Mesendoderm (in vitro differentiated cells): Measurements from ENCODE around the gene CBFA2T2.
"Not testable (repeated sequence)": the region's sequence is repeated elsewhere in the genome, so short reads cannot be mapped to it uniquely, and the experiment has no call there.

ENCODE experiments used
- DNase-seq: peaks from one replicate; pipeline ENCODE4 v3.0.0; 2013
- H2AK5ac ChIP-seq: 2 replicates; pipeline ENCODE4 v1.6.1; 2013; ENCODE audit warnings: low read length, inconsistent platforms
- H2BK120ac ChIP-seq: 2 replicates; pipeline ENCODE4 v1.6.1; 2013; ENCODE audit warnings: low read depth, mild to moderate bottlenecking, low read length, moderate library complexity, mixed read lengths
- H2BK15ac ChIP-seq: replicated peaks from 2 replicates; pipeline ENCODE4 v1.6.1; 2013; ENCODE audit warnings: low read depth, mild to moderate bottlenecking, moderate library complexity
- H2BK5ac ChIP-seq: 2 replicates; pipeline ENCODE4 v1.6.1; 2013; ENCODE audit warnings: low read length, inconsistent platforms
- H3K18ac ChIP-seq: 2 replicates; pipeline ENCODE4 v1.6.1; 2013; ENCODE audit warnings: mild to moderate bottlenecking, low read length, mixed read lengths
- H3K23ac ChIP-seq: one replicate; pipeline ENCODE4 v1.6.1; 2013; ENCODE audit warnings: low read length
- H3K27ac ChIP-seq: 2 replicates; pipeline ENCODE4 v1.5.1; 2013; ENCODE audit warnings: low read depth, mild to moderate bottlenecking, inconsistent platforms, low read length, moderate library complexity
- H3K27me3 ChIP-seq: 2 replicates; pipeline ENCODE4 v1.6.1; 2013; ENCODE audit warnings: low read length, control low read depth, mild to moderate bottlenecking, inconsistent platforms; ENCODE audit not compliant: insufficient read depth, poor library complexity
- H3K36me3 ChIP-seq: 2 replicates; pipeline ENCODE4 v1.6.1; 2013; ENCODE audit warnings: low read length, inconsistent platforms; ENCODE audit not compliant: control insufficient read depth, insufficient read depth
- H3K4ac ChIP-seq: one replicate; pipeline ENCODE4 v1.6.1; 2013; ENCODE audit warnings: low read depth, mild to moderate bottlenecking, low read length, moderate library complexity
- H3K4me1 ChIP-seq: 2 replicates; pipeline ENCODE4 v1.6.1; 2013; ENCODE audit warnings: low read depth, low read length, inconsistent platforms; ENCODE audit not compliant: control insufficient read depth
- H3K4me2 ChIP-seq: 2 replicates; pipeline ENCODE4 v1.6.1; 2013; ENCODE audit warnings: low read length
- H3K4me3 ChIP-seq: 2 replicates; pipeline ENCODE4 v1.5.1; 2013; ENCODE audit warnings: mild to moderate bottlenecking, low read length
- H3K56ac ChIP-seq: one replicate; pipeline ENCODE4 v1.6.1; 2013; ENCODE audit warnings: low read length
- H3K79me1 ChIP-seq: 2 replicates; pipeline ENCODE4 v1.6.1; 2013; ENCODE audit warnings: low read length, inconsistent platforms
- H3K79me2 ChIP-seq: 2 replicates; pipeline ENCODE4 v1.6.1; 2013; ENCODE audit warnings: mild to moderate bottlenecking, low read length; ENCODE audit not compliant: control insufficient read depth, insufficient read depth
- H3K9ac ChIP-seq: 2 replicates; pipeline ENCODE4 v1.6.1; 2013; ENCODE audit warnings: low read length, inconsistent platforms
- H4K5ac ChIP-seq: one replicate; pipeline ENCODE4 v1.6.1; 2013; ENCODE audit warnings: low read length
- H4K8ac ChIP-seq: one replicate; pipeline ENCODE4 v1.6.1; 2013; ENCODE audit warnings: low read depth, mild to moderate bottlenecking, control low read depth, low read length, moderate library complexity
- WGBS: extraction: QIAGEN DNeasy Blood & Tissue Kit; methylation state at CpG from one replicate; pipeline ENCODE4 v1.1.7; 2013; ENCODE audit warnings: low lambda C conversion rate, missing lambda C conversion rate; ENCODE audit not compliant: insufficient coverage; ENCODE audit errors: extremely low coverage; 5-methylcytosine and 5-hydroxymethylcytosine counted together

CBFA2T2 gene

DNA sequence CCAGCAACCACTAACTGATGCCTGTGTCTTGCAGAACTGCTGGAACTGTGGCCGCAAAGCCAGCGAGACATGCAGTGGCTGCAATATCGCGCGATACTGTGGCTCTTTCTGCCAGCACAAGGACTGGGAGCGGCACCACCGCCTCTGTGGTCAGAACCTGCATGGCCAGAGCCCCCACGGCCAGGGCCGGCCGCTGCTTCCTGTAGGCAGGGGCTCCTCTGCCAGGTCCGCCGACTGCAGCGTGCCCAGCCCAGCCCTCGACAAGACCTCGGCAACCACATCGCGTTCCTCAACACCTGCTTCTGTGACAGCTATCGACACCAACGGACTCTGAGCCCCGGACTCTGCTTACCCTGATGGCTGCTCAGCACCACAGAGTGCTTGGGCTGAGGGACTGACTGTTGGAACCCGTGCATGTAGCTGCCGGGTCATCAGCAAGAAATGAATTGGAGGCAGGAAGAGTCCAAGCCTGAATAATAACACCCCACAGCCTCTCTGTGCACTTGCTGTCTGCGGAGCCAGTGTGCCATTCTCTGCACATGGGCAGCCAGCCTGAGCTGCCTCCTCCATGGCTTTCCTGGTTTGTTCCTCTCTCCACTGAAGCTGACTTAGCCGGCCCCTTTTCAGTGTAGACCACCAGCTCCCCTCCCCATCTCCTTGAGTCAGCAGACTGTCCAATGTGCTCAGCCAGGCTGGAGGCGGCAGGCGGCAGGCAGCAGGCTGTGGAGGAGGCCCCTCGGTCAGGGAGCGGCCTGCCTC is 154.6 kb downstream of the CBFA2T2 start:
- Histone ChIP-seq H3K56ac (no peak overlapping the region), H4K8ac (no peak overlapping the region), H2BK120ac (no peak overlapping the region), H3K18ac (no peak overlapping the region), H3K4ac (no peak overlapping the region), H3K79me2 (no peaks in the 10 kb centered on the region), H3K36me3 (peaks cover 2% of the 10 kb centered on the region), H3K4me3 (no peak overlapping the region), H3K23ac (no peak overlapping the region), H3K4me1 (no peaks in the 10 kb centered on the region), H3K4me2 (no peak overlapping the region), H3K27ac (no peak overlapping the region), H3K79me1 (no peaks in the 10 kb centered on the region), H2BK5ac (no peak overlapping the region), H4K5ac (no peak overlapping the region), H3K9ac (no peak overlapping the region), H2AK5ac (no peak overlapping the region), H2BK15ac (no peak overlapping the region), H3K27me3 (no peaks in the 10 kb centered on the region)
- no CpG with 5 or more reads among the region's 28 CpGs for WGBS
- DNase-seq, result no peak

DNA sequence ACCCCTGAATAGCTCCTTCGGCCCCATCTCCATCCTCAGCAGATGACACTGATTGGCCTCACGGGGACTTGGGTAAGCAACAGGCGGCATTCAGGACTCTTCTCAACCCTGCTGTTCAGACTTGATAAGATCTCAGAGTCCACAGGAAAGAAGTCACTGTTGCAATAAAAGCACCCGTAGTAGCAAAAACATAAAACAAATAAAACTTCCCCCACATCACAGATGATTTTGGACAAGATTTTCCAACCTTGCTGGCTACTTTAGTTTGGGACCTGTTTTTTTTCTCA is 155.1 kb downstream of the CBFA2T2 start:
- no peaks in the 10 kb centered on the region for H3K79me2 ChIP-seq
- no peak overlapping the region for H3K23ac ChIP-seq
- peaks cover 2% of the 10 kb centered on the region for H3K36me3 ChIP-seq
- H3K4me1 ChIP-seq, result no peaks in the 10 kb centered on the region
- no peak for DNase-seq
- no peak overlapping the region for H3K56ac ChIP-seq
- no peak overlapping the region for H3K4ac ChIP-seq
- H3K27ac ChIP-seq, result no peak overlapping the region
- no peak overlapping the region for H2BK5ac ChIP-seq
- no peak overlapping the region for H3K18ac ChIP-seq
- WGBS, result no CpG with 5 or more reads among the region's 4 CpGs
- H3K4me3 ChIP-seq, result no peak overlapping the region
- H3K9ac ChIP-seq, result no peak overlapping the region
- H2BK15ac ChIP-seq, result no peak overlapping the region
- no peak overlapping the region for H2BK120ac ChIP-seq
- no peaks in the 10 kb centered on the region for H3K27me3 ChIP-seq
- no peak overlapping the region for H2AK5ac ChIP-seq
- H4K8ac ChIP-seq, result no peak overlapping the region
- no peak overlapping the region for H3K4me2 ChIP-seq
- no peaks in the 10 kb centered on the region for H3K79me1 ChIP-seq
- H4K5ac ChIP-seq, result no peak overlapping the region

DNA sequence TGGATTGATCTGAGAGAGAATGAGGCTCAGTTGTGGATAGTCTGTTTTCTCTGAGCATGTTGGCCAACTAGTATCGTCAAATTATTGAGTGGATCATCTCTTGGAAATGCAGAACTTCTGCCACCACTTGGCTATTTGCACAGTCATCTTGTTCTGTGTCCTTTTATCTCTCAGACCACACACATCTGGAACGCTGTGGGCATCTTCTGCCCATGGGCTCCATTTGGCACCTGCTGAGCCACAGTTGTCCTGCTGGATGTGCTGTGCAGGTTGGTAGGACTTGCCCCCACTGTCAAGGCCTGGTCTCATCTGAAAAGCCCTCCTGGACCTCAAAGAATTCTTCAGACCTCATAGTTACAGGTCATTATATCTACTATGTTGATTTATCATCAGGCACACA is 155.5 kb downstream of the CBFA2T2 start:
- no peak overlapping the region for H2BK15ac ChIP-seq
- H3K79me2 ChIP-seq, result no peaks in the 10 kb centered on the region
- no peak overlapping the region for H3K9ac ChIP-seq
- no peak overlapping the region for H2AK5ac ChIP-seq
- no peaks in the 10 kb centered on the region for H3K79me1 ChIP-seq
- H2BK5ac ChIP-seq, result no peak overlapping the region
- DNase-seq, result no peak
- no peak overlapping the region for H3K56ac ChIP-seq
- H3K18ac ChIP-seq, result no peak overlapping the region
- H3K27me3 ChIP-seq, result no peaks in the 10 kb centered on the region
- H2BK120ac ChIP-seq, result no peak overlapping the region
- H3K4me2 ChIP-seq, result no peak overlapping the region
- no peak overlapping the region for H3K27ac ChIP-seq
- no peak overlapping the region for H3K23ac ChIP-seq
- no peaks in the 10 kb centered on the region for H3K4me1 ChIP-seq
- peaks cover 2% of the 10 kb centered on the region for H3K36me3 ChIP-seq
- no peak overlapping the region for H3K4ac ChIP-seq
- H4K5ac ChIP-seq, result no peak overlapping the region
- no peak overlapping the region for H3K4me3 ChIP-seq
- WGBS, result no CpG with 5 or more reads among the region's 2 CpGs
- no peak overlapping the region for H4K8ac ChIP-seq

DNA sequence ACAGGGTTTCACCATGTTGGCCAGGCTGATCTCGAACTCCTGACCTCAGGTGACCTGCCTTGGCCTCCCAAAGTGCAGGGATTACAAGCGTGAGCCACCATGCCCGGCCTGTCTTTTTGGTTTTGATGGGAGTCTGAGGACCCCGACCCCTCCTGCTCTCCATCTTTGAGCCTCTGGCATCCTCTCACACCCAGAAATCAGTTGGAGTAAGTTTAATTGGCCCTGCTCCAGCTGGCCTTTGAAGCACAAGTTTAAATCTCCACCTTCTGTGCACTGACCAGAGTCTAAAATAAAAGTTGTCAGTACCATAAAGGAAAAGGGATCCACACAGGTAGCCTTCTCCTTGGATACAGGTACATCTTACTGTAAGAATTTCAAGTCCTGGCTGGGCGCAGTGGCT is 156.3 kb downstream of the CBFA2T2 start:
- Histone ChIP-seq H3K27me3 (no peaks in the 10 kb centered on the region), H3K56ac (no peak overlapping the region), H3K4me1 (no peaks in the 10 kb centered on the region), H4K8ac (no peak overlapping the region), H2BK120ac (no peak overlapping the region), H3K27ac (no peak overlapping the region), H3K9ac (no peak overlapping the region), H3K4ac (no peak overlapping the region), H2BK15ac (no peak overlapping the region), H2BK5ac (no peak overlapping the region), H3K4me3 (no peak overlapping the region), H3K4me2 (no peak overlapping the region), H3K79me2 (no peaks in the 10 kb centered on the region), H3K18ac (no peak overlapping the region), H3K36me3 (peaks cover 2% of the 10 kb centered on the region), H3K23ac (no peak overlapping the region), H4K5ac (no peak overlapping the region), H3K79me1 (no peaks in the 10 kb centered on the region), H2AK5ac (no peak overlapping the region)
- no CpG with 5 or more reads among the region's 5 CpGs for WGBS
- no peak for DNase-seq

DNA sequence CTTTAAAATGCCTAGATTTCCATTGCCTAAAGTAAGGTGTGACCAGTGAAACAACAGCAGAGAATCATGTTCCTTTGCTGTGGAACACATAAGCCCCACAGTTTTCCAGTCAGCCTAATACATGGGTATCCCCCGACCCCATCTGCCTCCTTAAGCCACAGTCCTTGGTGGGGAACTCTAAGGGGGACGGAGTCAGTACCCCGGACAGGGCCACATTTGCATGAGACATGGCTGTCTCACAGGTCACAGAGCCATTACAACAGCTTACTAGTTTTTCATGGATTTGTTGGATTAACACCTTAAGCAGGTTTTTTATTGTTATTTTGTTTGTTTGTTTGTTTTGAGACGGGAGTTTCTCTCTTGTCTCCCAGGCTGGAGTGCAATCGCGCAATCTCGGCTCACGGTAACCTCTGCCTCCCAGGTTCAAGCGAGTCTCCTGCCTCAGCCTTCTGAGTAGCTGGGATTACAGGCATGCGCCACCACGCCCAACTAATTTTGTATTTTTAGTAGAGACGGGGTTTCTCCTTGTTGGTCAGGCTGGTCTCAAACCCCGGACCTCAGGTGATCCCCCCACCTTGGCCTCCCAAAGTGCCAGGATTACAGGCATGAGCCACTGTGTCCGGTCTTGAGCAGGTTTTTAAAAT is 157.2 kb downstream of the CBFA2T2 start:
- no CpG with 5 or more reads among the region's 14 CpGs for WGBS
- H3K4me2 ChIP-seq, H3K4me3 ChIP-seq, DNase-seq, H4K5ac ChIP-seq, H3K27me3 ChIP-seq, H3K23ac ChIP-seq, H3K9ac ChIP-seq, H2BK5ac ChIP-seq, H3K79me1 ChIP-seq, H3K4ac ChIP-seq, H3K27ac ChIP-seq, H3K36me3 ChIP-seq, H3K4me1 ChIP-seq, H3K79me2 ChIP-seq, H3K18ac ChIP-seq, H4K8ac ChIP-seq, H2BK120ac ChIP-seq, H2BK15ac ChIP-seq, H3K56ac ChIP-seq, H2AK5ac ChIP-seq: not testable (repeated sequence)
